Transverse colon (tissue), 4 donors: ENCODE measurements around the gene KRT4.

ENCODE experiments used
- EP300 ChIP-seq: sonication (generic); formaldehyde crosslinking; IDR thresholded peaks from one replicate; pipeline ENCODE4 v1.6.1; 2017; ENCODE audit warnings: antibody characterized with exemption, low read depth
- POLR2A ChIP-seq: fragments of 450-650 bp; IDR thresholded peaks from one replicate; pipeline ENCODE4 v1.6.1; 2016; ENCODE audit warnings: antibody characterized with exemption, mild to moderate bottlenecking, moderate library complexity
- POLR2AphosphoS5 ChIP-seq, 3 donors: sonication (generic); formaldehyde crosslinking; IDR thresholded peaks; one replicate each; pipeline ENCODE4 v1.6.1; 2016; ENCODE audit warnings: antibody characterized with exemption in 3 of 3
- TF ChIP-seq, protein P1 (sequence below), 5 experiments: fragments of 200-600 bp in 3 of 5; fragments of 450-650 bp in 2 of 5; sonication (generic) in 3 of 5; IDR thresholded peaks; 1 replicate in 2 of 5; 2 replicates in 3 of 5; pipeline ENCODE4 v1.5.1; 2016 to 2017; ENCODE audit warnings: antibody characterized with exemption in 5 of 5, inconsistent platforms in 3 of 5, mild to moderate bottlenecking in 2 of 5, moderate library complexity in 1 of 5

DNA sequence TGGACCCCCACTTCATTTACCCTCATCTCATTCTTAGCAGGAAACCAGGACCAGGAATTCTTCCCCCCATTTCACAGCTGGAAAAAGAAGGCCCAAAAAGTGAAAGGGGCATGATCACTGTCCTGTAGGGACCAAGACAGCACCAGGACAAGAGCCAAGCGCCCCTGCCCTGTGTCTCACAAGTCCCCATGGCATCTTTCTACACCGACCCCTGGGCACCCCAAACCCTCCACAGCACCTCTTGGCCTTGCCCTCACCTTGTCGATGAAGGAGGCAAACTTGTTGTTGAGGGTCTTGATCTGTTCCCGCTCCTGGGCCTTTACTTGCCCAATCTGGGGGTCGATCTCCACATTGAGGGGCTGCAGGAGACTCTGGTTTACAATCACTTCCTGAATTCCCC, 37.5 kb downstream of the KRT4 start:
- TF ChIP-seq, protein P1, sequence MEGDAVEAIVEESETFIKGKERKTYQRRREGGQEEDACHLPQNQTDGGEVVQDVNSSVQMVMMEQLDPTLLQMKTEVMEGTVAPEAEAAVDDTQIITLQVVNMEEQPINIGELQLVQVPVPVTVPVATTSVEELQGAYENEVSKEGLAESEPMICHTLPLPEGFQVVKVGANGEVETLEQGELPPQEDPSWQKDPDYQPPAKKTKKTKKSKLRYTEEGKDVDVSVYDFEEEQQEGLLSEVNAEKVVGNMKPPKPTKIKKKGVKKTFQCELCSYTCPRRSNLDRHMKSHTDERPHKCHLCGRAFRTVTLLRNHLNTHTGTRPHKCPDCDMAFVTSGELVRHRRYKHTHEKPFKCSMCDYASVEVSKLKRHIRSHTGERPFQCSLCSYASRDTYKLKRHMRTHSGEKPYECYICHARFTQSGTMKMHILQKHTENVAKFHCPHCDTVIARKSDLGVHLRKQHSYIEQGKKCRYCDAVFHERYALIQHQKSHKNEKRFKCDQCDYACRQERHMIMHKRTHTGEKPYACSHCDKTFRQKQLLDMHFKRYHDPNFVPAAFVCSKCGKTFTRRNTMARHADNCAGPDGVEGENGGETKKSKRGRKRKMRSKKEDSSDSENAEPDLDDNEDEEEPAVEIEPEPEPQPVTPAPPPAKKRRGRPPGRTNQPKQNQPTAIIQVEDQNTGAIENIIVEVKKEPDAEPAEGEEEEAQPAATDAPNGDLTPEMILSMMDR (IDR thresholded peaks at IDR 0.05), result no peak
- no peak for TF ChIP-seq POLR2AphosphoS5 (IDR thresholded peaks at IDR 0.05)
- TF ChIP-seq EP300, result no peak
- TF ChIP-seq POLR2A, result no peak
